ENCODE data around the gene SULF2. TPM values are rescaled to one million over a fixed set of nuclear protein-coding genes. Genes with fewer than 3 reads are reported as not detected.

Gene SULF2
- total and polyA plus RNA-seq, 2 of the 4 experiments (the other 2 are of a cell fraction), result 0.54 to 0.77 TPM

DNA sequence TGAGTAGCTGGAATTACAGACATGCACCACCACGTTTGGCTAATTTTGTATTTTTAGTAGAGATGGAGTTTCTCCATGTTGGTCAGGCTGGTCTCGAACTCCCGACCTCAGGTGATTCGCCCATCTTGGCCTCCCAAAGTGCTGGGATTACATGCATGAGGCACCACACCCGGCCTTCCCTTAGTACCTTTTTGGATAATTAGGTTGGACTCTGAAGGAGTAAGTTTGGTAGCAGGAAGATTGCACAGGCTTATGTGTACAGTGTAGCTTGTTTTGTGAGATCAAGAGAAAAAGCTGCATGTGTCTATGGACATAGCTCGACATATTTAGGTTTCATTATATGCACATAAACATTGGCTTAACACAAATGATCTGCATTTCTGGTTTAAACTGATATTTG lies 166.8 kb downstream of the SULF2 start:
- H3K14ac ChIP-seq (replicated peaks; ENCODE audit: low read depth, low read length), result no peak overlapping the region
- no peaks in the 10 kb centered on the region; the same call in 1 of the 2 replicates for H4K20me1 ChIP-seq (ENCODE audit: insufficient read depth, low read length)
- H2BK15ac ChIP-seq (ENCODE audit: low read depth, low read length), result no peak overlapping the region
- no peak overlapping the region for H2BK120ac ChIP-seq (ENCODE audit: low read depth, low read length)
- H2AFZ ChIP-seq (replicated peaks; ENCODE audit: low read length, poor library complexity), result no peak overlapping the region
- H3K27ac ChIP-seq (ENCODE audit: insufficient read depth, low read length), result no peak overlapping the region
- no peak overlapping the region for H4K91ac ChIP-seq (ENCODE audit: insufficient read depth, low read depth, low read length)
- POLR2A ChIA-PET (ENCODE audit: unreplicated experiment), result no interaction called here
- BruUV-seq (replicated peaks), result no TSS peak
- H3K9me3 ChIP-seq (ENCODE audit: control insufficient read depth, insufficient read depth, low read length), result no peaks in the 10 kb centered on the region
- ATAC-seq (ENCODE audit: low read depth), result no peak
- no peak overlapping the region for H4K5ac ChIP-seq (ENCODE audit: low read depth, low read length)
- no peaks in the 10 kb centered on the region for H3K27me3 ChIP-seq (ENCODE audit: control insufficient read depth, insufficient read depth, low read length)
- WGBS, 2 experiments (ENCODE audit: extremely low coverage in 2 of 2, insufficient read length in 1 of 2), result no CpG with 5 or more reads among the region's 6 CpGs
- dilution Hi-C loops (cut with HindIII; ENCODE audit: low sequenced_read_pairs, unreplicated experiment), result no loop called here
- no peaks in the 10 kb centered on the region for H3K4me1 ChIP-seq (ENCODE audit: control insufficient read depth, insufficient read depth, low read length)
- no peak overlapping the region for H3K9ac ChIP-seq (ENCODE audit: low read depth, low read length)
- no peak overlapping the region for H2AK9ac ChIP-seq (replicated peaks; ENCODE audit: low read depth, low read length, poor library complexity)
- H3K4ac ChIP-seq (ENCODE audit: low read depth, low read length), result no peak overlapping the region
- no peak overlapping the region for H2BK5ac ChIP-seq (ENCODE audit: low read depth, low read length, poor library complexity, severe bottlenecking)
- no peak overlapping the region for H3K4me2 ChIP-seq (ENCODE audit: low read depth, low read length)
- H3K4me3 ChIP-seq (ENCODE audit: insufficient read depth, low read depth, low read length), result no peak overlapping the region
- in situ Hi-C loops (cut with MboI; ENCODE audit: low sequenced_read_pairs), result no loop called here
- no peak overlapping the region for H4K8ac ChIP-seq (ENCODE audit: low read depth in 2 of 2, low read length in 2 of 2)
- intact Hi-C loops (cut with micrococcal nuclease), result no loop called here
- peaks cover under 1% of the 10 kb centered on the region; the same call in 1 of the 2 replicates for H3K36me3 ChIP-seq (ENCODE audit: control insufficient read depth, insufficient read depth, low read length)
- peaks cover 13 to 22% of the 10 kb centered on the region in 2 experiments; a peak in 3 of 4 replicates for H3K79me1 ChIP-seq (ENCODE audit: low read depth in 1 of 2, low read length in 2 of 2)
- H3K23ac ChIP-seq (ENCODE audit: low read depth, low read length), result no peak overlapping the region
- peaks cover 3% of the 10 kb centered on the region; the same call in 1 of the 2 replicates for H3K9me1 ChIP-seq (ENCODE audit: insufficient read depth, low read length)
- no peak for DNase-seq
- no peak overlapping the region; the same call in 1 of the 2 replicates for H2AK5ac ChIP-seq (ENCODE audit: low read depth, low read length)
- no peak overlapping the region for H3K18ac ChIP-seq (ENCODE audit: low read depth, low read length)
- CTCF ChIA-PET, result interaction anchor here (1.2 kb wide), 1 partner anchor 345 kb away, joined by 3 read pairs; no protein-coding TSS in a partner anchor
- TF ChIP-seq, protein P1, sequence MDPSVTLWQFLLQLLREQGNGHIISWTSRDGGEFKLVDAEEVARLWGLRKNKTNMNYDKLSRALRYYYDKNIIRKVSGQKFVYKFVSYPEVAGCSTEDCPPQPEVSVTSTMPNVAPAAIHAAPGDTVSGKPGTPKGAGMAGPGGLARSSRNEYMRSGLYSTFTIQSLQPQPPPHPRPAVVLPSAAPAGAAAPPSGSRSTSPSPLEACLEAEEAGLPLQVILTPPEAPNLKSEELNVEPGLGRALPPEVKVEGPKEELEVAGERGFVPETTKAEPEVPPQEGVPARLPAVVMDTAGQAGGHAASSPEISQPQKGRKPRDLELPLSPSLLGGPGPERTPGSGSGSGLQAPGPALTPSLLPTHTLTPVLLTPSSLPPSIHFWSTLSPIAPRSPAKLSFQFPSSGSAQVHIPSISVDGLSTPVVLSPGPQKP (IDR thresholded peaks at IDR 0.05; ENCODE audit: borderline replicate concordance, low read depth, low read length), result no peak
- TF ChIP-seq RAD21 (IDR thresholded peaks at IDR 0.05; ENCODE audit: low read length) (no peak), CHD1 (IDR thresholded peaks at IDR 0.05; ENCODE audit: low read depth, low read length) (no peak), MAZ (IDR thresholded peaks at IDR 0.05; ENCODE audit: borderline replicate concordance, low read depth, low read length) (no peak), RFX5 (IDR thresholded peaks at IDR 0.05; ENCODE audit: low read depth, low read length) (no peak), MXI1 (IDR thresholded peaks at IDR 0.05; ENCODE audit: borderline replicate concordance, low read depth, low read length) (no peak)
- TF ChIP-seq, protein P2, sequence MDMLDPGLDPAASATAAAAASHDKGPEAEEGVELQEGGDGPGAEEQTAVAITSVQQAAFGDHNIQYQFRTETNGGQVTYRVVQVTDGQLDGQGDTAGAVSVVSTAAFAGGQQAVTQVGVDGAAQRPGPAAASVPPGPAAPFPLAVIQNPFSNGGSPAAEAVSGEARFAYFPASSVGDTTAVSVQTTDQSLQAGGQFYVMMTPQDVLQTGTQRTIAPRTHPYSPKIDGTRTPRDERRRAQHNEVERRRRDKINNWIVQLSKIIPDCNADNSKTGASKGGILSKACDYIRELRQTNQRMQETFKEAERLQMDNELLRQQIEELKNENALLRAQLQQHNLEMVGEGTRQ (IDR thresholded peaks at IDR 0.05; ENCODE audit: low read depth, low read length), result no peak
- H2BK20ac ChIP-seq (ENCODE audit: low read depth, low read length), result no peak overlapping the region
- H3K56ac ChIP-seq (ENCODE audit: extremely low read depth, insufficient read depth, low read length), result no peak overlapping the region

Measured in IMR-90 (cell line).